Transverse colon (tissue), 4 donors: ENCODE measurements around the gene KCNJ6. TPM values are rescaled to one million over a fixed set of nuclear protein-coding genes. Genes with fewer than 3 reads are reported as not detected.

Experiments
- DNase-seq: peaks from one replicate; pipeline ENCODE4 v3.0.0-alpha.2; 2019
- H3K27ac ChIP-seq, 4 donors: fragments of 200-600 bp; sonication (generic); 2 replicates each; pipeline ENCODE4 v1.5.1; 2016 to 2018; ENCODE audit warnings: inconsistent platforms in 4 of 4
- H3K27me3 ChIP-seq: fragments of 200-600 bp; sonication (generic); 2 replicates; pipeline ENCODE4 v1.5.1; 2017; ENCODE audit warnings: inconsistent platforms
- H3K36me3 ChIP-seq, 4 donors: fragments of 200-600 bp; sonication (generic); 2 replicates each; pipeline ENCODE4 v1.5.1; 2017 to 2019; ENCODE audit warnings: inconsistent platforms in 4 of 4
- H3K4me1 ChIP-seq, 4 donors: fragments of 200-600 bp; sonication (generic); 2 replicates each; pipeline ENCODE4 v1.5.1; 2017 to 2020; ENCODE audit warnings: inconsistent platforms in 4 of 4
- H3K4me3 ChIP-seq, 4 donors: fragments of 200-600 bp; sonication (generic); 1 replicate in 1 of 4; 2 replicates in 3 of 4; pipeline versions ENCODE4 v1.5.1 to v1.6.1; 2017 to 2019; ENCODE audit warnings: inconsistent platforms in 4 of 4
- H3K9me3 ChIP-seq, 2 donors: fragments of 200-600 bp; sonication (generic); 2 replicates each; pipeline ENCODE4 v1.5.1; 2017 to 2019; ENCODE audit warnings: inconsistent platforms in 2 of 2
- EP300 ChIP-seq: sonication (generic); formaldehyde crosslinking; IDR thresholded peaks from one replicate; pipeline ENCODE4 v1.6.1; 2017; ENCODE audit warnings: antibody characterized with exemption, low read depth
- POLR2A ChIP-seq: fragments of 450-650 bp; IDR thresholded peaks from one replicate; pipeline ENCODE4 v1.6.1; 2016; ENCODE audit warnings: antibody characterized with exemption, mild to moderate bottlenecking, moderate library complexity
- POLR2AphosphoS5 ChIP-seq, 3 donors: sonication (generic); formaldehyde crosslinking; IDR thresholded peaks; one replicate each; pipeline ENCODE4 v1.6.1; 2016; ENCODE audit warnings: antibody characterized with exemption in 3 of 3
- WGBS, 2 donors: methylation state at CpG; one replicate each; pipeline ENCODE4 v1.1.5; 2018; ENCODE audit warnings: low coverage in 1 of 2; 5-methylcytosine and 5-hydroxymethylcytosine counted together
- in situ Hi-C, 4 donors: fragments of 200-750 bp; cut with MboI; loops; one replicate each; pipeline versions ENCODE4 v1.15.0 to v1.15.1; 2017; ENCODE audit warnings: low sequenced_read_pairs in 3 of 4, low pct_ligation_motif_present in 1 of 4, low pct_unique_long_range_greater_than_20kb in 1 of 4
- intact Hi-C: fragments of 100-400 bp; cut with DNase I; formaldehyde crosslinking; loops from one replicate; pipeline ENCODE4 v1.15.1; 2023; ENCODE audit warnings: low total_unique reads
- total RNA-seq, 4 donors: library from RNA; depleted of rRNA; stranded (reverse); fragments of >200 nt; gene quantifications; one replicate each; pipeline ENCODE4 v1.1.0, GENCODE V29; 2016
- TF ChIP-seq, protein P1 (sequence below), 5 experiments: fragments of 200-600 bp in 3 of 5; fragments of 450-650 bp in 2 of 5; sonication (generic) in 3 of 5; IDR thresholded peaks; 1 replicate in 2 of 5; 2 replicates in 3 of 5; pipeline ENCODE4 v1.5.1; 2016 to 2017; ENCODE audit warnings: antibody characterized with exemption in 5 of 5, inconsistent platforms in 3 of 5, mild to moderate bottlenecking in 2 of 5, moderate library complexity in 1 of 5

Gene KCNJ6
- total RNA-seq, 4 donors from 2014 or later: 0.14 to 0.16 TPM; not detected in 2

DNA sequence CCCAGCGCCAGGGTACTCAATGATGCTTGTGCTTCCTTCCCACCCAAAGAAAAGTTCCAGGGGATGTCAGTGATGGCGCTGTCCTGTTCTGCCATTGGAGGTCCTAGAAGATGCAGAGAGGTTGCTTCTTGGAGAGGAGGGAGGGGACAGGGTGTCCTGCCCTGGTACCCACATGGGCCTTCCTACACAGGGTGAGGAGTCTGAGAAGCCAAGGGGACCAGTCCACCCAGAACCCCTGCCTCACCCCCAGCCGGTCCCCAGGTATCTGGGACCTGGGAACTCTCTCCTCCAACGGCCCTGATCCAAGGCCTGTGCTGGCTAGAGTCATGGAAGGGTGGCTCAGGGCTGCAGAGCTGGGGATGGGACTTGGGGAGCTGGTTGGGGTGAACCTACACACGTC is 259.4 kb downstream of the KCNJ6 start:
- intact Hi-C loops (no loop called here), in situ Hi-C loops (no loop called here)
- no peaks in the 10 kb centered on the region for H3K9me3 ChIP-seq
- H3K4me3 ChIP-seq: no peak overlapping the region
- H3K27ac ChIP-seq: no peak overlapping the region
- H3K4me1 ChIP-seq: peaks cover 0 to 13% (median 6%) of the 10 kb centered on the region in 4 donors
- 63 to 83% methylated on average over 1 to 5 of the region's 5 CpGs for WGBS, 2 donors
- DNase-seq: no peak
- TF ChIP-seq EP300 (no peak), POLR2AphosphoS5 (IDR thresholded peaks at IDR 0.05) (no peak), POLR2A (no peak)
- TF ChIP-seq, protein P1, sequence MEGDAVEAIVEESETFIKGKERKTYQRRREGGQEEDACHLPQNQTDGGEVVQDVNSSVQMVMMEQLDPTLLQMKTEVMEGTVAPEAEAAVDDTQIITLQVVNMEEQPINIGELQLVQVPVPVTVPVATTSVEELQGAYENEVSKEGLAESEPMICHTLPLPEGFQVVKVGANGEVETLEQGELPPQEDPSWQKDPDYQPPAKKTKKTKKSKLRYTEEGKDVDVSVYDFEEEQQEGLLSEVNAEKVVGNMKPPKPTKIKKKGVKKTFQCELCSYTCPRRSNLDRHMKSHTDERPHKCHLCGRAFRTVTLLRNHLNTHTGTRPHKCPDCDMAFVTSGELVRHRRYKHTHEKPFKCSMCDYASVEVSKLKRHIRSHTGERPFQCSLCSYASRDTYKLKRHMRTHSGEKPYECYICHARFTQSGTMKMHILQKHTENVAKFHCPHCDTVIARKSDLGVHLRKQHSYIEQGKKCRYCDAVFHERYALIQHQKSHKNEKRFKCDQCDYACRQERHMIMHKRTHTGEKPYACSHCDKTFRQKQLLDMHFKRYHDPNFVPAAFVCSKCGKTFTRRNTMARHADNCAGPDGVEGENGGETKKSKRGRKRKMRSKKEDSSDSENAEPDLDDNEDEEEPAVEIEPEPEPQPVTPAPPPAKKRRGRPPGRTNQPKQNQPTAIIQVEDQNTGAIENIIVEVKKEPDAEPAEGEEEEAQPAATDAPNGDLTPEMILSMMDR (IDR thresholded peaks at IDR 0.05): no peak
- H3K27me3 ChIP-seq: no peaks in the 10 kb centered on the region
- H3K36me3 ChIP-seq: no peaks in the 10 kb centered on the region

- Histone ChIP-seq H3K27me3 (no peaks in the 10 kb centered on the region), H3K4me1 (peaks cover 0 to 13% (median 6%) of the 10 kb centered on the region in 4 donors), H3K9me3 (no peaks in the 10 kb centered on the region), H3K27ac (no peak overlapping the region), H3K4me3 (no peak overlapping the region), H3K36me3 (no peaks in the 10 kb centered on the region)
- 86% methylated on average over 6 of the region's 6 CpGs; no CpG with 5 or more reads in 1 of the 2 donors for WGBS, 2 donors
- intact Hi-C loops: no loop called here
- in situ Hi-C loops: no loop called here
- TF ChIP-seq POLR2AphosphoS5 (IDR thresholded peaks at IDR 0.05): no peak
- TF ChIP-seq POLR2A: no peak
- TF ChIP-seq, protein P1 (IDR thresholded peaks at IDR 0.05): no peak
- no peak for TF ChIP-seq EP300
- DNase-seq: no peak
Observed at GRCh38 chr21:37655611-37656300, 260.5 kb downstream of the KCNJ6 start.

DNA sequence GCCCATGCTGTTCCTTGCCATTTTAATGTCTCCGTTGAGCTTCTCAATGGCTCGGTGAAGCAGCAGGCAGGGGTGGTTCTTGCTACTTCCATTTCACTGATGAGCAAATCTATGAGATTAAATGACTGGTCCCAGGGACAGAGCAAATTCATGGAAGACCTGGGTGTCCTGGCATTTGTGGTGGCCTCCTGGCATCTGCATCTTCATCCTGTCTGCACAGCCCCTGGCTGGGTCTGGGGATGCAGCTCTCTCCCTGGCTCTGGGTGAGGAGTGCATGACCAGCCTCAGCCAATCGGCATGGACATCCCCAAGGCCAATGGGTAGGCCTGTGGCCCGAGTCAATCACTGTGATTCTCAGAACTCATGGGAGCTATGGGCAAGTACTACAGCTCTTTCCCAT is 261.7 kb downstream of the KCNJ6 start:
- Histone ChIP-seq H3K4me1 (peaks cover 0 to 13% (median 6%) of the 10 kb centered on the region in 4 donors), H3K27ac (no peak overlapping the region), H3K27me3 (no peaks in the 10 kb centered on the region), H3K4me3 (no peak overlapping the region), H3K36me3 (no peaks in the 10 kb centered on the region), H3K9me3 (no peaks in the 10 kb centered on the region)
- intact Hi-C loops: no loop called here
- TF ChIP-seq POLR2AphosphoS5 (IDR thresholded peaks at IDR 0.05) (no peak), POLR2A (no peak), EP300 (no peak)
- TF ChIP-seq, protein P1 (IDR thresholded peaks at IDR 0.05): no peak
- 97 to 100% methylated on average over 2 to 4 of the region's 4 CpGs for WGBS, 2 donors
- in situ Hi-C loops: no loop called here
- DNase-seq: no peak

GRCh38 chr21:37653201-37653600 is 263.1 kb downstream of the KCNJ6 start:
- no peak overlapping the region for H3K4me3 ChIP-seq
- H3K27me3 ChIP-seq: no peaks in the 10 kb centered on the region
- 57 to 61% methylated on average over 4 of the region's 4 CpGs for WGBS, 2 donors
- no peak for TF ChIP-seq EP300
- TF ChIP-seq POLR2AphosphoS5 (IDR thresholded peaks at IDR 0.05): no peak
- TF ChIP-seq POLR2A: no peak
- TF ChIP-seq, protein P1 (IDR thresholded peaks at IDR 0.05): no peak
- no peak overlapping the region for H3K27ac ChIP-seq
- H3K4me1 ChIP-seq: peaks cover 0 to 3% (median 1%) of the 10 kb centered on the region in 4 donors
- DNase-seq: no peak
- no peaks in the 10 kb centered on the region for H3K9me3 ChIP-seq
- in situ Hi-C loops: no loop called here
- intact Hi-C loops: no loop called here
- H3K36me3 ChIP-seq: no peaks in the 10 kb centered on the region
